Nephron (organoid): ENCODE results near the gene TOM1L2.
"Not testable (repeated sequence)": the region's sequence is repeated elsewhere in the genome, so short reads cannot be mapped to it uniquely, and the experiment has no call there.

Source experiments
- H3K27ac Mint-ChIP-seq, 3 experiments: 2 replicates each; pipeline ENCODE4 v1.8.0; 2020; ENCODE audit warnings: mixed read lengths in 3 of 3, mild to moderate bottlenecking in 2 of 3, moderate library complexity in 1 of 3
- H3K27me3 Mint-ChIP-seq: 2 replicates; pipeline ENCODE4 v1.8.0; 2021; ENCODE audit warnings: low read depth, mild to moderate bottlenecking, moderate library complexity, mixed read lengths
- H3K36me3 Mint-ChIP-seq: 2 replicates; pipeline ENCODE4 v1.8.0; 2020; ENCODE audit warnings: low read depth, mixed read lengths
- H3K4me1 Mint-ChIP-seq: 2 replicates; pipeline ENCODE4 v1.8.0; 2020; ENCODE audit warnings: mixed read lengths
- H3K4me3 Mint-ChIP-seq, 3 experiments: 2 replicates each; pipeline ENCODE4 v1.8.0; 2020; ENCODE audit warnings: mild to moderate bottlenecking in 3 of 3, mixed read lengths in 3 of 3, moderate library complexity in 2 of 3
- H3K9me3 Mint-ChIP-seq: 2 replicates; pipeline ENCODE4 v1.8.0; 2020; ENCODE audit warnings: mixed read lengths
- CTCF ChIP-seq, 3 experiments: fragments of 200-600 bp; sonication (generic); IDR thresholded peaks; one replicate each; pipeline ENCODE4 v1.5.0; 2021; ENCODE audit warnings: antibody characterized with exemption in 3 of 3; ENCODE audit not compliant: unreplicated experiment in 3 of 3

TOM1L2 gene

GRCh38 chr17:17913695-17914332, 58.4 kb downstream of the TOM1L2 start:
- Mint-ChIP-seq H3K36me3 (peaks cover 11% of the 10 kb centered on the region), H3K27ac (peak overlapping the region; percentile 55 to 85 (median 69)), H3K4me1 (peaks cover 32% of the 10 kb centered on the region), H3K4me3 (peak overlapping the region; percentile 3 to 24 (median 4)), H3K9me3 (no peaks in the 10 kb centered on the region), H3K27me3 (no peaks in the 10 kb centered on the region)
- no peak for TF ChIP-seq CTCF (IDR thresholded peaks at IDR 0.05; ENCODE audit: unreplicated experiment in 3 of 3)

- H3K27me3 Mint-ChIP-seq, H3K27ac Mint-ChIP-seq, H3K4me3 Mint-ChIP-seq, H3K9me3 Mint-ChIP-seq: not testable (repeated sequence)
- Mint-ChIP-seq H3K36me3 (peaks cover 11% of the 10 kb centered on the region), H3K4me1 (peaks cover 33% of the 10 kb centered on the region)
Measured at GRCh38 chr17:17912336-17912735, 59.9 kb downstream of the TOM1L2 start.

- no peak for TF ChIP-seq CTCF (IDR thresholded peaks at IDR 0.05; ENCODE audit: unreplicated experiment in 3 of 3)
- H3K4me1 Mint-ChIP-seq = peaks cover 40% of the 10 kb centered on the region
- peak overlapping the region in 2 of 3 experiments; percentile 81 to 91 for H3K27ac Mint-ChIP-seq
- H3K4me3 Mint-ChIP-seq = peak overlapping the region in 1 of 3 experiments; percentile 15
- no peaks in the 10 kb centered on the region for H3K9me3 Mint-ChIP-seq
- peaks cover 15% of the 10 kb centered on the region for H3K36me3 Mint-ChIP-seq
- no peaks in the 10 kb centered on the region for H3K27me3 Mint-ChIP-seq
Measured at GRCh38 chr17:17911001-17911613, 61.1 kb downstream of the TOM1L2 start.

- no peaks in the 10 kb centered on the region for H3K9me3 Mint-ChIP-seq
Measured at GRCh38 chr17:17910060-17910459, 62.1 kb downstream of the TOM1L2 start.

GRCh38 chr17:17909078-17909477, 63.1 kb downstream of the TOM1L2 start:
- no peaks in the 10 kb centered on the region for H3K27me3 Mint-ChIP-seq
- H3K4me3 Mint-ChIP-seq = no peak overlapping the region
- H3K27ac Mint-ChIP-seq = no peak overlapping the region
- H3K9me3 Mint-ChIP-seq = no peaks in the 10 kb centered on the region
- TF ChIP-seq CTCF (IDR thresholded peaks at IDR 0.05; ENCODE audit: unreplicated experiment in 3 of 3) = no peak
- H3K36me3 Mint-ChIP-seq = peaks cover 24% of the 10 kb centered on the region
- peaks cover 28% of the 10 kb centered on the region for H3K4me1 Mint-ChIP-seq

More at GRCh38 chr17:17910060-17910459, 62.1 kb downstream of the TOM1L2 start:
- Mint-ChIP-seq H3K27me3 (no peaks in the 10 kb centered on the region), H3K36me3 (peaks cover 24% of the 10 kb centered on the region), H3K27ac (no peak overlapping the region), H3K4me3 (no peak overlapping the region), H3K4me1 (peaks cover 38% of the 10 kb centered on the region)
- TF ChIP-seq CTCF (IDR thresholded peaks at IDR 0.05; ENCODE audit: unreplicated experiment in 3 of 3) = no peak

- Mint-ChIP-seq H3K27ac (peak overlapping the region in 2 of 3 experiments; percentile 45 to 56), H3K4me3 (no peak overlapping the region), H3K36me3 (peaks cover 18% of the 10 kb centered on the region), H3K4me1 (peaks cover 27% of the 10 kb centered on the region), H3K9me3 (no peaks in the 10 kb centered on the region), H3K27me3 (no peaks in the 10 kb centered on the region)
- no peak for TF ChIP-seq CTCF (IDR thresholded peaks at IDR 0.05; ENCODE audit: unreplicated experiment in 3 of 3)
Measured at GRCh38 chr17:17907469-17907868, 64.7 kb downstream of the TOM1L2 start.
